Measurements from ENCODE around the gene FAM229B. TPM values are rescaled to one million over a fixed set of nuclear protein-coding genes. Genes with fewer than 3 reads are reported as not detected.

The FAM229B gene
- total RNA-seq, 2 donors from 2014 or later = 3.6 to 4.4 TPM

- TF ChIP-seq POLR2A (IDR thresholded peaks at IDR 0.05) (no peak), CTCF (IDR thresholded peaks at IDR 0.05) (no peak)
- H3K27me3 ChIP-seq = no peaks in the 10 kb centered on the region
- H3K9me3 ChIP-seq = no peaks in the 10 kb centered on the region
- H3K4me1 ChIP-seq = no peaks in the 10 kb centered on the region
- WGBS, 2 donors = 84 to 86% methylated on average over 10 of the region's 10 CpGs
- intact Hi-C loops (cut with DNase I) = no loop called here
- H3K27ac ChIP-seq = no peak overlapping the region
- no peak overlapping the region for H3K4me3 ChIP-seq
- no peaks in the 10 kb centered on the region for H3K36me3 ChIP-seq (replicated peaks in 1 of 2; ENCODE audit: insufficient read depth in 1 of 2, low read depth in 2 of 2)
- DNase-seq (no peak), ATAC-seq (peak; percentile 15)
These were observed 57.7 kb downstream of the FAM229B start for GRCh38 chr6:112145080-112145573.

- ATAC-seq = no peak
- H3K27ac ChIP-seq = no peak overlapping the region
- 85 to 88% methylated on average over 6 of the region's 6 CpGs for WGBS, 2 donors
These were observed 60.7 kb downstream of the FAM229B start for GRCh38 chr6:112148103-112148502.

GRCh38 chr6:112149236-112149635 is 61.8 kb downstream of the FAM229B start:
- no peak for TF ChIP-seq CTCF (IDR thresholded peaks at IDR 0.05)
- no peak for TF ChIP-seq POLR2A (IDR thresholded peaks at IDR 0.05)
- intact Hi-C loops (cut with DNase I) = no loop called here
- H3K4me3 ChIP-seq = no peak overlapping the region
- ATAC-seq (no peak), DNase-seq (no peak)
- H3K9me3 ChIP-seq = no peaks in the 10 kb centered on the region
- 25 to 46% methylated on average over 1 of the region's 1 CpG for WGBS, 2 donors
- no peak overlapping the region for H3K27ac ChIP-seq
- no peaks in the 10 kb centered on the region for H3K27me3 ChIP-seq
- H3K36me3 ChIP-seq (replicated peaks in 1 of 2; ENCODE audit: insufficient read depth in 1 of 2, low read depth in 2 of 2) = no peaks in the 10 kb centered on the region
- no peaks in the 10 kb centered on the region for H3K4me1 ChIP-seq

More at GRCh38 chr6:112148103-112148502, 60.7 kb downstream of the FAM229B start:
- no peaks in the 10 kb centered on the region for H3K9me3 ChIP-seq
- TF ChIP-seq CTCF (IDR thresholded peaks at IDR 0.05) = no peak
- no peak for TF ChIP-seq POLR2A (IDR thresholded peaks at IDR 0.05)
- intact Hi-C loops (cut with DNase I) = no loop called here
- H3K27me3 ChIP-seq = no peaks in the 10 kb centered on the region
- H3K4me3 ChIP-seq = no peak overlapping the region
- H3K36me3 ChIP-seq (replicated peaks in 1 of 2; ENCODE audit: insufficient read depth in 1 of 2, low read depth in 2 of 2) = no peaks in the 10 kb centered on the region
- H3K4me1 ChIP-seq = no peaks in the 10 kb centered on the region
- DNase-seq = no peak

GRCh38 chr6:112149719-112150263 is 62.4 kb downstream of the FAM229B start:
- Histone ChIP-seq H3K4me1 (no peaks in the 10 kb centered on the region), H3K36me3 (replicated peaks in 1 of 2; ENCODE audit: insufficient read depth in 1 of 2, low read depth in 2 of 2) (no peaks in the 10 kb centered on the region), H3K9me3 (no peaks in the 10 kb centered on the region), H3K4me3 (no peak overlapping the region), H3K27me3 (no peaks in the 10 kb centered on the region), H3K27ac (no peak overlapping the region)
- TF ChIP-seq POLR2A (IDR thresholded peaks at IDR 0.05) = no peak
- no peak for TF ChIP-seq CTCF (IDR thresholded peaks at IDR 0.05)
- WGBS, 2 donors = 68 to 71% methylated on average over 4 of the region's 4 CpGs
- DNase-seq (peak in 1 of 4 donors; percentile 10), ATAC-seq (peak; percentile 52)
- intact Hi-C loops (cut with DNase I) = no loop called here

GRCh38 chr6:112150363-112150762 is 63.0 kb downstream of the FAM229B start:
- no peaks in the 10 kb centered on the region for H3K36me3 ChIP-seq (replicated peaks in 1 of 2; ENCODE audit: insufficient read depth in 1 of 2, low read depth in 2 of 2)
- DNase-seq (peak in 1 of 4 donors; percentile 7), ATAC-seq (no peak)
- H3K9me3 ChIP-seq = no peaks in the 10 kb centered on the region
- no peak overlapping the region for H3K4me3 ChIP-seq
- WGBS, 2 donors = 48 to 67% methylated on average over 5 of the region's 5 CpGs
- peak overlapping the region in 1 of 4 donors; percentile 5 for H3K27ac ChIP-seq
- no peaks in the 10 kb centered on the region for H3K27me3 ChIP-seq
- no peaks in the 10 kb centered on the region for H3K4me1 ChIP-seq
- no peak for TF ChIP-seq POLR2A (IDR thresholded peaks at IDR 0.05)
- no peak for TF ChIP-seq CTCF (IDR thresholded peaks at IDR 0.05)
- intact Hi-C loops (cut with DNase I) = no loop called here

All from body of pancreas (tissue), 4 donors.